ENCODE measurements around the gene NDUFA8. TPM values are rescaled to one million over a fixed set of nuclear protein-coding genes. Genes with fewer than 3 reads are reported as not detected.

Gene NDUFA8
- total and polyA plus RNA-seq, 10 of the 15 experiments (the other 5 are each of a cell fraction or from before 2014, with no cell fraction given), result 44.9 to 159 (median 90.8) TPM

DNA sequence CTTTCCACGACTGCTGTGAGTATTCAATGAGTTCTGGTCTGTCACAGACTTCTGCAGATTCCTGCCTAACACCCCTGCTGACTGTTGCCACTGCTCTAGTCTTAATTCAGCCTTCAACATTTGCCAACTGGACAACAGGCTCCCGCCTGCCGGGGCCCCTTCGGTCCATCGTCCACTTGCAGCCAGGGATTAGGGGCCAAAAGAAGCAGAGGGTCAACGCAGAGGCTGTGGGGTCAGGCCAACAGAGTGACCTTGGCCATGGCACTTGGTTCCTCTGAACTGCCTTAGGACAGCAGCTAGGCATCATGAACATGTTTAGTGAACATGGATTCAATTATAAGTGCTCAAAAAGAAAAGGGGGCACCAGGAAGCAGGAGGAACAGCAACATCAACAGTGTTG lies 28.8 kb upstream of the NDUFA8 start (continued):
- TF ChIP-seq ZNF384 (IDR thresholded peaks at IDR 0.05; ENCODE audit: borderline replicate concordance, low read depth, low read length) (no peak), STAT3 (IDR thresholded peaks at IDR 0.05; ENCODE audit: low read depth, low read length) (no peak), NFYB (IDR thresholded peaks at IDR 0.05; ENCODE audit: insufficient read depth, low read depth, low read length) (no peak)
- TF ChIP-seq, protein P1, sequence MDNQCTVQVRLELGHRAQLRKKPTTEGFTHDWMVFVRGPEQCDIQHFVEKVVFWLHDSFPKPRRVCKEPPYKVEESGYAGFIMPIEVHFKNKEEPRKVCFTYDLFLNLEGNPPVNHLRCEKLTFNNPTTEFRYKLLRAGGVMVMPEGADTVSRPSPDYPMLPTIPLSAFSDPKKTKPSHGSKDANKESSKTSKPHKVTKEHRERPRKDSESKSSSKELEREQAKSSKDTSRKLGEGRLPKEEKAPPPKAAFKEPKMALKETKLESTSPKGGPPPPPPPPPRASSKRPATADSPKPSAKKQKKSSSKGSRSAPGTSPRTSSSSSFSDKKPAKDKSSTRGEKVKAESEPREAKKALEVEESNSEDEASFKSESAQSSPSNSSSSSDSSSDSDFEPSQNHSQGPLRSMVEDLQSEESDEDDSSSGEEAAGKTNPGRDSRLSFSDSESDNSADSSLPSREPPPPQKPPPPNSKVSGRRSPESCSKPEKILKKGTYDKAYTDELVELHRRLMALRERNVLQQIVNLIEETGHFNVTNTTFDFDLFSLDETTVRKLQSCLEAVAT (IDR thresholded peaks at IDR 0.05), result no peak
- TF ChIP-seq, protein P2, sequence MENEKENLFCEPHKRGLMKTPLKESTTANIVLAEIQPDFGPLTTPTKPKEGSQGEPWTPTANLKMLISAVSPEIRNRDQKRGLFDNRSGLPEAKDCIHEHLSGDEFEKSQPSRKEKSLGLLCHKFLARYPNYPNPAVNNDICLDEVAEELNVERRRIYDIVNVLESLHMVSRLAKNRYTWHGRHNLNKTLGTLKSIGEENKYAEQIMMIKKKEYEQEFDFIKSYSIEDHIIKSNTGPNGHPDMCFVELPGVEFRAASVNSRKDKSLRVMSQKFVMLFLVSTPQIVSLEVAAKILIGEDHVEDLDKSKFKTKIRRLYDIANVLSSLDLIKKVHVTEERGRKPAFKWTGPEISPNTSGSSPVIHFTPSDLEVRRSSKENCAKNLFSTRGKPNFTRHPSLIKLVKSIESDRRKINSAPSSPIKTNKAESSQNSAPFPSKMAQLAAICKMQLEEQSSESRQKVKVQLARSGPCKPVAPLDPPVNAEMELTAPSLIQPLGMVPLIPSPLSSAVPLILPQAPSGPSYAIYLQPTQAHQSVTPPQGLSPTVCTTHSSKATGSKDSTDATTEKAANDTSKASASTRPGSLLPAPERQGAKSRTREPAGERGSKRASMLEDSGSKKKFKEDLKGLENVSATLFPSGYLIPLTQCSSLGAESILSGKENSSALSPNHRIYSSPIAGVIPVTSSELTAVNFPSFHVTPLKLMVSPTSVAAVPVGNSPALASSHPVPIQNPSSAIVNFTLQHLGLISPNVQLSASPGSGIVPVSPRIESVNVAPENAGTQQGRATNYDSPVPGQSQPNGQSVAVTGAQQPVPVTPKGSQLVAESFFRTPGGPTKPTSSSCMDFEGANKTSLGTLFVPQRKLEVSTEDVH (IDR thresholded peaks at IDR 0.05; ENCODE audit: low read depth, partially characterized antibody), result no peak

DNA sequence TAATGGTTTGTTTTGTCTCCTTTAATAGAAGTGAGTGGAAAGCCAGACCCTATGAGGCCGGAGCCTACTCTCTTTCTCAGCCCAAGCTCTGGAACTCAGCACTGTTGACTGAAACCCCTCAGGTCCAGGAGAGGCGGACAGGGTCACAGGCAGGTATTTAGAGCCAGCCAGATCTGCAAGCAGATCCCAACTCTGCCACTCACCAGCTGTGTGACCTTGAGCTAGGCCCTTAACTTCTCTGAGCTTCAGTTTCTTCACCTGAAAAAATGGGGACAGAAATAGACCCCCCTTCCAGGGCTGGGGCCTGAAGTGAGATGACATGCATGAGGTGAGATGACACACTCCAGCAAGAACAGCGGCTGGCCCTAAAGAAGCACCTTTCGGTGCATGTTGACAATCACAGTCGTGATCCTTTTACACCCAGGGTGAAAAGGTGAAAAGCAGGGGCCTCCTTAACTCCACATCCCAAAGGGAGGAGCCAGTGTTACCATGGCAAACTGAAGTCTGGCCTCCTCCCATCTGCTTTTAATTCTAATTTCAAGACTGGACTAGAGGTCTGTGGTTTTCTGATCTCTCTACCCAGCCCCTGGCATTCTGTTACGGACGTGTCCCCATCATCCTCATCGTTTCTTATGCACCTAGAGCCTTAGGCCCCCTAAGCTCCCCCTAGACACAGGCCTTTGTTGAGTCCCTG lies 27.3 kb upstream of the NDUFA8 start:
- in situ Hi-C loops (cut with MboI), result no loop called here
- H3K36me3 ChIP-seq (ENCODE audit: control insufficient read depth in 2 of 2, insufficient read depth in 2 of 2, low read length in 1 of 2), result no peaks in the 10 kb centered on the region
- no peak for TF ChIP-seq SRF (IDR thresholded peaks at IDR 0.05; ENCODE audit: low read depth in 2 of 2, low read length in 2 of 2)
- TF ChIP-seq NBN (IDR thresholded peaks at IDR 0.05), result no peak
- no peak for TF ChIP-seq EGR1 (IDR thresholded peaks at IDR 0.05; ENCODE audit: borderline replicate concordance in 1 of 2, low read depth in 2 of 2, low read length in 2 of 2)
- no peak for TF ChIP-seq NR2F1 (conservative IDR thresholded peaks at IDR 0.05)
- no peak for TF ChIP-seq ASH2L (IDR thresholded peaks at IDR 0.05; ENCODE audit: borderline replicate concordance, low read depth)
- TF ChIP-seq, protein P3, sequence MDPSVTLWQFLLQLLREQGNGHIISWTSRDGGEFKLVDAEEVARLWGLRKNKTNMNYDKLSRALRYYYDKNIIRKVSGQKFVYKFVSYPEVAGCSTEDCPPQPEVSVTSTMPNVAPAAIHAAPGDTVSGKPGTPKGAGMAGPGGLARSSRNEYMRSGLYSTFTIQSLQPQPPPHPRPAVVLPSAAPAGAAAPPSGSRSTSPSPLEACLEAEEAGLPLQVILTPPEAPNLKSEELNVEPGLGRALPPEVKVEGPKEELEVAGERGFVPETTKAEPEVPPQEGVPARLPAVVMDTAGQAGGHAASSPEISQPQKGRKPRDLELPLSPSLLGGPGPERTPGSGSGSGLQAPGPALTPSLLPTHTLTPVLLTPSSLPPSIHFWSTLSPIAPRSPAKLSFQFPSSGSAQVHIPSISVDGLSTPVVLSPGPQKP (IDR thresholded peaks at IDR 0.05; ENCODE audit: low read depth, low read length), result no peak
- TF ChIP-seq STAT1 (conservative IDR thresholded peaks at IDR 0.05), result no peak
- no peak for TF ChIP-seq ZNF274 (IDR thresholded peaks at IDR 0.05; ENCODE audit: insufficient read depth, insufficient read length)
- no peak for TF ChIP-seq HDAC6 (IDR thresholded peaks at IDR 0.05; ENCODE audit: unreplicated experiment)
- no peak for TF ChIP-seq KDM1A (IDR thresholded peaks at IDR 0.05; ENCODE audit: borderline replicate concordance)
- TF ChIP-seq MEF2B (IDR thresholded peaks at IDR 0.05; ENCODE audit: partially characterized antibody, poor library complexity, severe bottlenecking), result no peak

More for the DNA sequence above, 27.3 kb upstream of the NDUFA8 start:
- Histone ChIP-seq H3K27ac (ENCODE audit: control insufficient read depth, insufficient read depth) (no peak overlapping the region), H3K9me3 (replicated peaks; ENCODE audit: control insufficient read depth, insufficient read depth, low read length) (no peaks in the 10 kb centered on the region), H3K9ac (ENCODE audit: control insufficient read depth, insufficient read depth, low read length) (no peak overlapping the region), H4K20me1 (ENCODE audit: control insufficient read depth, insufficient read depth) (no peaks in the 10 kb centered on the region), H2AFZ (ENCODE audit: control insufficient read depth, low read depth, low read length) (no peak overlapping the region), H3K4me1 (ENCODE audit: control insufficient read depth, insufficient read depth, low read length) (no peaks in the 10 kb centered on the region), H3K27me3 (replicated peaks in 1 of 2; ENCODE audit: control insufficient read depth in 2 of 2, insufficient read depth in 2 of 2, low read length in 1 of 2) (peaks cover 0 to 3% of the 10 kb centered on the region in 2 experiments; a peak in 2 of 4 replicates), H3K79me2 (ENCODE audit: control insufficient read depth, insufficient read depth, low read length) (no peaks in the 10 kb centered on the region), H3K4me2 (ENCODE audit: control insufficient read depth, insufficient read depth) (no peak overlapping the region), H3K4me3 (no peak overlapping the region)
- ChIA-PET CTCF (interaction anchor here (1.1 to 1.4 kb wide), 2 partner anchors 42 to 91 kb away, joined by 4 read pairs; no protein-coding TSS in a partner anchor), SMC1A (ENCODE audit: uncharacterized antibody, unreplicated experiment) (no interaction called here), POLR2A (no interaction called here), RAD21 (ENCODE audit: unreplicated experiment) (interaction anchor here (0.7 kb wide), 1 partner anchor 164 kb away, joined by 3 read pairs; no protein-coding TSS in a partner anchor)
- no peak for ATAC-seq
- intact Hi-C loops (cut with micrococcal nuclease; ENCODE audit: unreplicated experiment), result no loop called here
- BruUV-seq (replicated peaks), result no TSS peak
- no peak for DNase-seq (ENCODE audit: low read depth, low spot score)
- no peak for FAIRE-seq
- 44% methylated on average over 8 of the region's 8 CpGs for whole genome bisulfite sequencing (ENCODE audit: insufficient coverage, insufficient replicate concordance, low lambda C conversion rate, missing lambda C conversion rate)

Measured in GM12878 (cell line).